GM19035 (cell line): ENCODE results near the gene CHCHD6.

Experiments used
- ATAC-seq: cut with Tn5 transposase; IDR thresholded peaks from one replicate; pipeline ENCODE4 v1.9.1; 2021; ENCODE audit not compliant: unreplicated experiment

The CHCHD6 gene

DNA sequence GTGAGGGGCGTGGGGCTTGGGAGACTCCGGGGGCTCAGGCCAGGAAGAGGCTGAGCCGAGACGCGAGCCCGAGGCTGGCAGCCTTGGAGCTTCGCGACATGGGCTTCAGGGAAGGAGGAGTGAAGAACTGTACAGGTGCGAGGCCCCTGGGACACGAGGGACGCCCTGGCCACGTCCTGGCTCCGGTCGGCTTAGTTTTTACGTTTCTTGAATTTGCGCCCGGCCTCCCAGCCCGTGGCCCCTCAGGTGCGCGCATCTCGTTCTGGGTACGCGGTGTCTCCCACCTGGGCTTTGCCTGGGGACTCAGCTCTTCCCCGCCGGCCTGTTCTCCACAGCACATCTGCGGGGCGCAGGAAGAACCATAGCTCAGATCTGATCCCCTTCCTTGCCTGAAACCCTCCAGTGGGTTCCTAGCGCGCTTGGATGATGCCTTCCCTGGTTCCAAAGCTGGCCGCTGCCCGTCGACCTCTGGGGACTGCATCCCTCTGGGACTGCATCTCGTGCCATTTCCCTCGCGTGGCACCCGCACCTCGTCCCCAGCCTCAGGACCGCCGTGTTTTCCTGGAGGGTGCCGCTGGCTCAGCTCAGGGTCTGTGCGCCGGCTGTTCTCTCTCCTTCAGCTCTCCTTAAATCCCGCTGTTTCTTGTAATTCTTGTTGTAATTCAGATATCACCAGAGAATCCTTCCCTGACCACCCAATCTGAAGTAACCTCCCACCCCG, 614 bp downstream of the CHCHD6 start:
- peak; percentile 10 for ATAC-seq

DNA sequence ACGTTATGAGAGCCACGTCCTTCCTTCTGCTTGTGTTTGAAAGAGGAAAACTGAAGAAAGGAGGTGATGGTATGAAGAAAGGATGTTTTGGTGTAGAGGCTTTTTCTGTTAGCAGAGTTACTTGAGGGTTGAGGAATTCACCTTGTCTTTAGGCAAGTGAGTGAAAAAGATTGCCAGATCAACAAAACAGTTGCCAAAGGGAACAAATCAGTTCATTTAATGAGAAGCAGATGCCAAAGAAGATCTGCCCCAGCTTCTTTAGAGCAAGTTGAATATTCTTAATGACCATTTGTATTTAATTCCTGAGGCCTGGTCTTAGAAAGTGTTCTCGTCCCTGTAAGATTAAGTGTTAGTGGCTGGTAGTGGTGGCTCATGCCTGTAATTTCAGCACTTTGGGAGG, 2.6 kb downstream of the CHCHD6 start:
- ATAC-seq, result no peak

DNA sequence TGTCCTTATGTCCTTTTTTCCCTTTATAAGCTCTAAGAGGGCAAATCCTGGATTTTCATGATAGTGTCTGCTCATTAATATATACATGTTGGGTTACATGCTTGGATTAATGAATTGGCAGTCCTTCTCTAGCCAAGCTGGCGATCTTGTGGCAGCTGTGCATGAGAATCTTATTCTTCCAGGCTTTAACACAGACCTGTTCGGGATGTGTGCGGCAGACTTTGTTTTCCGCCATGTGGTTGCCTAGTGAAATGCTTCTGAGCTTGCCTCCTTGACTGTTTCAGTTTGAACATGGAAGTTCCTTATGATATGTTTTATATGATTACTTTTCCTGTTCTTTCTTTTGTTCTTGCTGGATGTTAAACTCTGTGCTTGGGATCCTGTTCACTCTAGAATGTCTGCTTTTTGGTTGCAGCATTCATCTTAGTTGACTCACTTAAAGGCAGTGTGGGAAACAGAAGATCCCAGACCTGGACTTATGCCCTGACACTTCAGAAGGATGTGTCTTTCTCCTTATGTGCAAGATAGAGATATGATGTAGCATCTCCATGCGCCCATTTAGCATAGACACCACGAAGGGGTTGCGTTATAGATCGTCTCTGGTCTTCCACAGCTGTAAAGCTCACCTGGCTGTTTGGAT, 7.2 kb downstream of the CHCHD6 start:
- no peak for ATAC-seq

DNA sequence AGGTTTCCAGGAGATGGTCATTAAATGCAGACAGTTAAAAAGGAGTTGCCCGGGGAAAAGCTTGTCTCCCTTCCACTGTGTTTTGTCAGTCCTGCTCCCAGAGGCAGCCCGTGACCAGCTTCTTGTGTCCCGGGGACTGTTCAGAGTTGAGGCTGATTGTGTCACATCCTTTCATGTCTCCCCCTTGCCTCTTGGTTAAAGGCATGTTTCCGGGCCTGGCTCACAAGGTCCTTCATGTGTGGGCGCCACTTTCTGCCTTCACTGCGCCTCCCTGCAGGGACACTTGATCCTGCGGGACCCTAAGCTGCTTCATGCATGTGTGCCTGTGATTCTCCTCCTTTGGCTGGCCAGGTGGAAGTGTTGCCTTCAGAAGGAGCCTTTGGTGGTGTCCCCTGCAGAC, 9.2 kb downstream of the CHCHD6 start:
- no peak for ATAC-seq

DNA sequence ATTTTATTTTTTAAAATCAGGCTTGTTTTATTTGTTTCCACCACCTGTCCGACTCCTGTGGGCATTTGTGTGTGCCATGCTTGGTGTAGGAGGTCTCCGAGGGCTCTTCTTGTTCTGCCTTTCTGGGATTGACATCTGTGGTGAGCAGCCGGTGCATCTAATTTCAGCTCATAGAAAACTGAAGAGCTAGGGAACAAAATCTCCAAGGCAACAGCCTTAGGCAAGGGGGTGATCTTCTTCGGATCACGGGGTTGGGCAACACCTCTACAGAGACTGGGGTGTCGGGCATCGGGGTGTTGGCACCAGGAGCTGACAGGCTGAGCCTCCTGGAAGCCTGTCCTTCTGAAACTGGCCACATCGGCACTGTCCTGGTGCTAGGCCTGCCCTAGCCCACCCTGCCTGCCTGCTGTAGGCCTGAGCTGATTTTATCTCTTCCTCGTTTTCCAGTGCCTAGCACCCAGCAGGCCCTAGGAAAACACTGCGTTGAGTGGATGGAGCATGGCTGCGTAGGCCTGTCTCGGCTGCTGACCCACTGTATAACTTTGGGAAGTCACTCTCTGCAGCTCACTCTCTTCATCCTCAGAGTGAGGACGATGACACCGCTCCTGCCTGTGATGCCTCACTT, 10.3 kb downstream of the CHCHD6 start:
- ATAC-seq, result no peak

- no peak for ATAC-seq
These were observed 10.9 kb downstream of the CHCHD6 start for GRCh38 chr3:126714921-126715320.

DNA sequence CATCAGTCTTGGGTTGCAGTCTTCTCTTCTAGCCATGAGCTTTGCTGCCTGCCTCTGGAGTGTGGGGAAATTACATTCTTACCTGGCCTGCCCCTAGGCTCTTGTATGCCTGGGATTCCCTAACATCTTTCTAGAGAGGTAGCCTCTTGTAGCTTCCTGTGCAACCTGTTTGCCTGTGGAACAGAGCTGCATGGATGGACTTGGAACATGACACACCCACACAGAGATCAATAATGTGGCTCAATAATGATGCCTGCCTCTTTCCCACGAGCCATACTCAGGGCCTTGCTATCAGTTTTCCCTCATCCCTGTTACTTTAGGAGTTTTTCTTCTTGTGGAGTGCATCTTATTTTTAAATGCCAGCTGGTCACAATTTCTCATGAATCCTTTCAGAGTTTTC, 11.4 kb downstream of the CHCHD6 start:
- ATAC-seq, result no peak

DNA sequence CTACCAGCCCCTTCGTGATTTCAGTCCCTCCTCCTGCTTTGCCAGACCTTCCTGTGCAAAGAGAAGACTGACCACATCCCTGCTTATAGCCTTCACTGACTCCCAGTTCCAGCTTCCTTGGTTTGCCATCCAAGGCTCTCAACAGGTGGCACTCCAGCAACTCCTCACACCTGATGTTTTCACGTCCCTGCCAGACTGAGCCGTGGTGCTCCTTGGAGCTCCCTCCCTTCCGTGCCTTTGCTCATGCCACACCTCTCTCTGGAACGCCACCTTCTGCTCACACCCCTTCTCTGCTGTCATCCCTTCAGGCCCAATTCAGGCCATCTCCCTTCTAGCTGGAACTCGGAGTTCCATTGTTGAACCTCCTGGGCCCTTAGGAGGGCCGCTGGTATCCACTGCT, 12.0 kb downstream of the CHCHD6 start:
- ATAC-seq, result no peak

DNA sequence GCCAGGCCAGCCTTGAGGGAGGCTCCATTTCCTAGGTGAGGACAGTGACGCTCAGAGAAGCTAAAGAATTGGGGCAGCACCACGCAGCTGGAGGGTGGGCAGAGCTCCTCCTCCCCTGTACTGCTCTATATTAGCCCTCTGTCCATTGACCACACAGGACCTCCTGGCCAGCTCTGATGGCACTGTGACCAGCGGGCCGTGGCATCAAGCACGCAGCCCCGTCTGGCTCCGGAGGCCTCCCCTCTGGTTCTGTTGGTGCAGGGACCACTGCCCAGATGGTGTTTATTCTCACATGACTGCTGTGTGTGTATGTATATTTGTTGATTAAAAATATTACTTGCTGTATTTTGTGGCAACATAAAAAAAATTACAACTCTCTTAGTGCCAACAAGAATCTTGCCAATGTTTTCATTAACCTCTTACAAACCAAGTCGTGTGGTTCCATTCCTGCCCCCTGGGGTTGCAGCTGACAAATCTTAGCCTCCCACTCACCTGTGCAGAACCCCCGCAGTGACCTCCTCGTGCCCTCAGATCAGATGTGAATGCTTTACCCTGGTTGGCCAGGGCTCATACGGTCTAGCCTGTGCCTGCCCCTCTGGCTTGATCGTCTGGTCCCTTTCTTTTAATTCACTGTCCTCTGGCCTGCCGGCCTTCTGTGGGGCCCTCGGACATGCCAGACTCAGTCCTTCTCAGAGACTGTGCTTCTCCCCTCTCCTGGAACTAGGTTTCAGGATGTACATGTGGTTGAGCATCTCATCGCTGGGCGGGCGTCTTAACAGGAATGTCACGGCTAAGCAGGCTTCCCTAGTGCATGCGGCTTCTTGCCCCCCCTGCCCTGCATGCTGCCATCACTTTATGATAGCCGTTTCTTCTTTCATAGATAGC, 14.8 kb downstream of the CHCHD6 start:
- no peak for ATAC-seq

GRCh38 chr3:126720596-126720995, 16.6 kb downstream of the CHCHD6 start:
- no peak for ATAC-seq

GRCh38 chr3:126721246-126721645, 17.2 kb downstream of the CHCHD6 start:
- ATAC-seq, result no peak

DNA sequence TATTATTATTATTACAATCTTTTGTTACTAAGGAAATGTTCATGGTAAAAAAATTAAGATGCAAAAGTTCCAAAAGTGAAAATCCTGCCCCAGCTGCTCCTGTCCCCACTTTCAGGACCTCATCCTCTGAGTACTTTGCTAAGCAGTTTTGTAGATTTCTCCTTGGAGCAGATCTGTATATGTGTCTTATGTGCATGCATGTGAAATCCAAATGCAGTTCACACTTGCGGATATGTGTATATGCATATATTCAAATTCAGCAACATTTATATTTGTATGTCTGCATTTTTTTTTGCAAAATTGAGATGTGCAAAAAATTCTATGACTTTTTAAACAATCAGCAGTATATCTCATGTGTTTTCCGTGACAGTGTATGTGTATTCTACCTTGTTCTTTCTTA, 19.2 kb downstream of the CHCHD6 start:
- ATAC-seq, result no peak

GRCh38 chr3:126723801-126724200, 19.8 kb downstream of the CHCHD6 start:
- ATAC-seq, result no peak

DNA sequence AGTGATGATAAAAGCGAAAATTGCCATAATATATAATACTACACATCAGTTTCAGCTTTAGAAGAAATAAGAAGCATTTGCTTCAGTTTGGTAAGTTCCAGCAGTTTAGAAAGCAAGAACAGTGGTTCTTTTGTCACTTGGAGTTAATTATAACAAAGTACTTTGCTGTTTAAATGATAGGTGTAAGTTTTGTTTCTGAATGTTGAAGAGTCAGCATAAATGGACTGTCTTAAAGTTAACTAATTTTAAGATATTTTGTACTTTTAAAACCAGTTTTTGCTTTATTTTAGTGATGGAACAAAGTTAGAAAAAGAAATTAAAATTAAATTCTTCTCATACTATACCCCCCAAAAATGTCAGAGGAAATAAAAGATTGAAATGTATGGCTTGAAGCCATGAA, 24.6 kb downstream of the CHCHD6 start:
- ATAC-seq, result no peak

GRCh38 chr3:126730376-126730775, 26.3 kb downstream of the CHCHD6 start:
- no peak for ATAC-seq

DNA sequence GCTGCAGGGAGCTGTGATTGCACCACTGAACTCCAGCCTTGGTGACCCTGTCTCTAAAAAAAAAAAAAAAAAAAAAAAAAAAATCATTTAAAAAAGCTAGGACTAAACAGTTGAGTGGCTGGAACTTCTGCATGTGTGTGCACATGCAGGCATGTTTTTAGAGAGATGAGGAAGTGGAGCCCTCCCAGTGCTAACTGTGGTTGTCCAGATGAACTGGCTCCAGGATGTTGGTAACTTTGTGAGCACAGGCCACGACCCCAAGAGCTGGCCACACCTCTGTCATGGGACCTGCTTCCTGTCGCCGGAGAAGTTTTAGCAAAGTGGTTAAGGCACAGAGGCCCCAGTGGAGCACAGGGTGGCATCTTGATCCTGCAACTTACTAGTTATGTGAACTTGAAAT, 27.0 kb downstream of the CHCHD6 start:
- ATAC-seq, result no peak

- no peak for ATAC-seq
These were observed 28.4 kb downstream of the CHCHD6 start for GRCh38 chr3:126732281-126733060.

GRCh38 chr3:126733061-126733430, 29.0 kb downstream of the CHCHD6 start:
- no peak for ATAC-seq

GRCh38 chr3:126734106-126734723, 30.2 kb downstream of the CHCHD6 start:
- no peak for ATAC-seq

DNA sequence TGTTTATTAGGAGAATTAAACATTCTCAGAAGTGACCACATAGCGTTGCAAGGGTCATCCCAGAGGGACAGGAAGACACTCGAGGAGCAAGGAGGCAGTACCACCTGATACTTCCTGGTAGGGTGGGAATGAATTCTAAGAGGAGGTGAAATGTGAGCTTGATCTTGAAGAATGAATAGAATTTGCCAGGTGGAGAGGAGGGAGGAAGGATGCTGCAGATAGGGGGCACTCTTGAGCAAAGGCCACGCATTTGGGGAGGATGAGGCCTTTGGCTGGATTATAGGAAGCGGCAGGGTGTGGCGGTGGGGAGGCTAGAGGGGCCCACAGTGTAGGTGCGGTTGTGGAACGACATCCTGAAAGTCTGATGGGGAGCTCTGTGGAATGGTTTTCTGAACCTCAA, 33.5 kb downstream of the CHCHD6 start:
- no peak for ATAC-seq
